GM21381 (cell line): Measurements from ENCODE around the gene WSCD2.

Experiments
- ATAC-seq: cut with Tn5 transposase; IDR thresholded peaks from one replicate; pipeline ENCODE4 v1.9.1; 2021; ENCODE audit warnings: mild to moderate bottlenecking, moderate library complexity; ENCODE audit not compliant: unreplicated experiment

The WSCD2 gene

GRCh38 chr12:108129017-108129812 is at the start of gene WSCD2:
TSS of gene WSCD2 (plus strand) at chr12:108129288. CDS start at chr12:108195833, 66,545 bp downstream.
- no peak for ATAC-seq

- ATAC-seq = no peak
Observed at GRCh38 chr12:108079721-108080120, 49.4 kb upstream of the WSCD2 start.

GRCh38 chr12:108080363-108080762 is 48.7 kb upstream of the WSCD2 start:
- no peak for ATAC-seq

GRCh38 chr12:108082485-108082884 is 46.6 kb upstream of the WSCD2 start:
- no peak for ATAC-seq

GRCh38 chr12:108087900-108088299 is 41.2 kb upstream of the WSCD2 start:
- no peak for ATAC-seq

- no peak for ATAC-seq
Observed at GRCh38 chr12:108090107-108090899, 38.8 kb upstream of the WSCD2 start.

- no peak for ATAC-seq
Observed at GRCh38 chr12:108090932-108091678, 38.0 kb upstream of the WSCD2 start.

- ATAC-seq = no peak
Observed at GRCh38 chr12:108091679-108092051, 37.4 kb upstream of the WSCD2 start.

GRCh38 chr12:108093209-108093608 is 35.9 kb upstream of the WSCD2 start:
- no peak for ATAC-seq

GRCh38 chr12:108094056-108094649 is 34.9 kb upstream of the WSCD2 start:
- ATAC-seq = no peak

GRCh38 chr12:108097160-108097911 is 31.8 kb upstream of the WSCD2 start:
- ATAC-seq = no peak

- no peak for ATAC-seq
Observed at GRCh38 chr12:108098374-108098773, 30.7 kb upstream of the WSCD2 start.

GRCh38 chr12:108099073-108099472 is 30.0 kb upstream of the WSCD2 start:
- ATAC-seq = no peak

- ATAC-seq = no peak
Observed at GRCh38 chr12:108099778-108100489, 29.2 kb upstream of the WSCD2 start.

GRCh38 chr12:108101605-108102175 is 27.4 kb upstream of the WSCD2 start:
- no peak for ATAC-seq

GRCh38 chr12:108102363-108102762 is 26.7 kb upstream of the WSCD2 start:
- no peak for ATAC-seq

GRCh38 chr12:108103087-108103486 is 26.0 kb upstream of the WSCD2 start:
- no peak for ATAC-seq

- ATAC-seq = no peak
Observed at GRCh38 chr12:108103517-108103916, 25.6 kb upstream of the WSCD2 start.

- no peak for ATAC-seq
Observed at GRCh38 chr12:108104657-108105056, 24.4 kb upstream of the WSCD2 start.
